CD4-positive, alpha-beta memory T cell (primary cell): ENCODE data around the gene PRTN3. TPM values are rescaled to one million over a fixed set of nuclear protein-coding genes. Genes with fewer than 3 reads are reported as not detected.

Experiments
- CTCF ChIA-PET: fragments of 350-600 bp; sonication (Branson Sonifier 250); formaldehyde crosslinking; loops from one replicate; lab custom pipeline; 2021; ENCODE audit warnings: inconsistent platforms; ENCODE audit not compliant: partially characterized antibody; lab: Charles Lee
- POLR2A ChIA-PET: fragments of 350-600 bp; sonication (Branson Sonifier 250); formaldehyde crosslinking; loops from one replicate; lab custom pipeline; 2021; ENCODE audit not compliant: partially characterized antibody; lab: Charles Lee
- DNase-seq, 5 donors: peaks; one replicate each; pipeline versions ENCODE4 v3.0.0 to v3.0.0-alpha.2; 2020 to 2022; ENCODE audit warnings: mixed read lengths in 1 of 5
- H3K27ac ChIP-seq: one replicate; pipeline ENCODE4 v1.7.0; 2013; ENCODE audit warnings: low read depth, low read length
- H3K27me3 ChIP-seq: 2 replicates; pipeline ENCODE4 v1.7.0; 2013; ENCODE audit warnings: mild to moderate bottlenecking, low read length, moderate library complexity; ENCODE audit not compliant: insufficient read depth
- H3K36me3 ChIP-seq: 2 replicates; pipeline ENCODE4 v1.7.0; 2013; ENCODE audit warnings: mild to moderate bottlenecking, low read length, moderate library complexity; ENCODE audit not compliant: insufficient read depth
- H3K4me1 ChIP-seq: 2 replicates; pipeline ENCODE4 v1.7.0; 2013; ENCODE audit warnings: mild to moderate bottlenecking, low read length, moderate library complexity; ENCODE audit not compliant: insufficient read depth
- H3K4me3 ChIP-seq, 2 donors: one replicate each; pipeline ENCODE4 v1.7.0; 2013; ENCODE audit warnings: low read length in 2 of 2, mild to moderate bottlenecking in 1 of 2
- H3K9me3 ChIP-seq, 2 donors: one replicate each; pipeline ENCODE4 v1.7.0; 2013; ENCODE audit warnings: low read length in 2 of 2, control low read depth in 1 of 2; ENCODE audit not compliant: control insufficient read depth in 1 of 2
- H3K27ac Mint-ChIP-seq, 7 donors: one replicate each; pipeline ENCODE4 v1.8.0; 2020 to 2021; ENCODE audit warnings: mixed read lengths in 7 of 7, mild to moderate bottlenecking in 6 of 7, inconsistent platforms in 3 of 7, moderate library complexity in 3 of 7
- H3K27me3 Mint-ChIP-seq, 2 donors: one replicate each; pipeline ENCODE4 v1.8.0; 2020 to 2021; ENCODE audit warnings: mixed read lengths in 2 of 2
- H3K36me3 Mint-ChIP-seq, 2 donors: one replicate each; pipeline ENCODE4 v1.8.0; 2020 to 2021; ENCODE audit warnings: mixed read lengths in 2 of 2, inconsistent platforms in 1 of 2, mild to moderate bottlenecking in 1 of 2
- H3K4me1 Mint-ChIP-seq, 4 donors: one replicate each; pipeline ENCODE4 v1.8.0; 2020 to 2021; ENCODE audit warnings: mixed read lengths in 4 of 4, mild to moderate bottlenecking in 1 of 4
- H3K4me3 Mint-ChIP-seq, 8 donors: one replicate each; pipeline ENCODE4 v1.8.0; 2020 to 2021; ENCODE audit warnings: mixed read lengths in 8 of 8, mild to moderate bottlenecking in 7 of 8, moderate library complexity in 6 of 8, inconsistent platforms in 3 of 8
- H3K9me3 Mint-ChIP-seq, 8 donors: one replicate each; pipeline ENCODE4 v1.8.0; 2020 to 2021; ENCODE audit warnings: mixed read lengths in 8 of 8, mild to moderate bottlenecking in 5 of 8, inconsistent platforms in 3 of 8, moderate library complexity in 1 of 8
- intact Hi-C: fragments of 100-400 bp; cut with micrococcal nuclease; formaldehyde crosslinking; loops from one replicate; pipeline ENCODE4 v1.15.1; 2023
- polyA plus RNA-seq, 2 donors: library from polyadenylated mRNA; unstranded; fragments of 300-500 nt; fragmentation: Illumina TruSeq; gene quantifications; one replicate each; pipeline ENCODE4 v1.2.3, GENCODE V29; 2021
- total RNA-seq, 2 experiments: library from RNA; stranded (reverse); gene quantifications; one replicate each; pipeline ENCODE4 v1.2.3, GENCODE V29; 2021

Gene PRTN3
- total and polyA plus RNA-seq, 4 experiments from 2014 or later: not detected

DNA sequence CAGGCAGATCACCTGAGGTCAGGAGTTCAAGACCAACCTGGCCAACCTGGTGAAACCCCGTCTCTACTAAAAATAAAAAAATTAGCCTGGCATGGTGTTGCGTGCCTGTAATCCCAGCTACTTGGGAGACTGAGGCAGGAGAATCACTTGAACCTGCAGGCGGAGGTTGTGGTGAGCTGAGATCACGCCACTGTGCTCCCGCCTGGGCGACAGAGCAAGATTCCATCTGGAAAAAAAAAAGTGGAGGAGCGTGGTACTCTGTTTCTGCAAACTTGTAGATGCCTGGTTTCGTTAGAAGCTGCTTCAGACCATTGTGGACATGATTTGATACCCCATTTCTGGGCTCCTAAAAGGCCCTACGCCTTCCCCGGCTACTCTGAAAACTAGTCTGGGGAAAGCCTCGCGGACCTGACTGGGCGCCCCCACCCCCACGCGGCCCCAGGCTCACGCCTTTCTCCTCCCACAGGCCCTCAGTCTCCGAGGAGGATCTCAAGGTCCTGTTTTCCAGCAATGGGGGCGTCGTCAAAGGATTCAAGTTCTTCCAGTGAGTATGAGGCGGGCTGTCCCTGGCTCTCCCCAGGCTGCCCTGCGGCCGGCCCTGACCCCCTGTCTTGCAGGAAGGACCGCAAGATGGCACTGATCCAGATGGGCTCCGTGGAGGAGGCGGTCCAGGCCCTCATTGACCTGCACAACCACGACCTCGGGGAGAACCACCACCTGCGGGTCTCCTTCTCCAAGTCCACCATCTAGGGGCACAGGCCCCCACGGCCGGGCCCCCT is 30.5 kb upstream of the PRTN3 start:
- Histone ChIP-seq H3K27ac (no peak overlapping the region), H3K4me1 (no peaks in the 10 kb centered on the region), H3K36me3 (peaks cover 51% of the 10 kb centered on the region), H3K4me3 (no peak overlapping the region), H3K9me3 (no peaks in the 10 kb centered on the region), H3K27me3 (no peaks in the 10 kb centered on the region)
- intact Hi-C loops: no loop called here
- H3K27ac Mint-ChIP-seq: peak overlapping the region in 3 of 7 donors; percentile 29 to 41 (median 30)
- DNase-seq: no peak
- no peaks in the 10 kb centered on the region for H3K27me3 Mint-ChIP-seq
- CTCF ChIA-PET: no interaction called here
- peaks cover 6 to 10% (median 8%) of the 10 kb centered on the region in 4 donors for H3K4me1 Mint-ChIP-seq
- POLR2A ChIA-PET: interaction anchor here (1.1 to 1.9 kb wide), 3 partner anchors 9 to 12 kb away, joined by 3 to 11 read pairs (median 4); partner anchors contain the start of gene PTBP1
- no peak overlapping the region for H3K4me3 Mint-ChIP-seq
- H3K9me3 Mint-ChIP-seq: peaks cover 0 to 12% (median 0%) of the 10 kb centered on the region in 8 donors
- H3K36me3 Mint-ChIP-seq: peaks cover 36 to 37% of the 10 kb centered on the region in 2 donors

DNA sequence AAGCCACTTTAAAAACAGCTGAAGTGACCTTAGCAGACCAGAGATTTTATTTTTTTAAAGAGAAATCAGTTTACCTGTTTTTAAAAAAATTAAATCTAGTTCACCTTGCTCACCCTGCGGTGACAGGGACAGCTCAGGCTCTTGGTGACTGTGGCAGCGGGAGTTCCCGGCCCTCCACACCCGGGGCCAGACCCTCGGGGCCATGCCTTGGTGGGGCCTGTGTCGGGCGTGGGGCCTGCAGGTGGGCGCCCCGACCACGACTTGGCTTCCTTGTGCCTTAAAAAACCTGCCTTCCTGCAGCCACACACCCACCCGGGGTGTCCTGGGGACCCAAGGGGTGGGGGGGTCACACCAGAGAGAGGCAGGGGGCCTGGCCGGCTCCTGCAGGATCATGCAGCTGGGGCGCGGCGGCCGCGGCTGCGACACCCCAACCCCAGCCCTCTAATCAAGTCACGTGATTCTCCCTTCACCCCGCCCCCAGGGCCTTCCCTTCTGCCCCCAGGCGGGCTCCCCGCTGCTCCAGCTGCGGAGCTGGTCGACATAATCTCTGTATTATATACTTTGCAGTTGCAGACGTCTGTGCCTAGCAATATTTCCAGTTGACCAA is 29.8 kb upstream of the PRTN3 start:
- no peak overlapping the region for H3K4me3 ChIP-seq
- H3K27me3 ChIP-seq: no peaks in the 10 kb centered on the region
- H3K27ac Mint-ChIP-seq: peak overlapping the region in 1 of 7 donors; percentile 64
- H3K36me3 Mint-ChIP-seq: peaks cover 37 to 38% of the 10 kb centered on the region in 2 donors
- no peaks in the 10 kb centered on the region for H3K4me1 ChIP-seq
- H3K36me3 ChIP-seq: peaks cover 46% of the 10 kb centered on the region
- ChIA-PET POLR2A (interaction anchor here (1.4 to 1.9 kb wide), 2 partner anchors 10 to 13 kb away, joined by 4 to 11 read pairs; partner anchors contain the start of gene PTBP1), CTCF (no interaction called here)
- H3K27ac ChIP-seq: no peak overlapping the region
- DNase-seq: no peak
- peaks cover 8 to 12% (median 10%) of the 10 kb centered on the region in 4 donors for H3K4me1 Mint-ChIP-seq
- intact Hi-C loops: no loop called here
- H3K4me3 Mint-ChIP-seq: no peak overlapping the region
- no peaks in the 10 kb centered on the region for H3K9me3 ChIP-seq
- no peaks in the 10 kb centered on the region for H3K27me3 Mint-ChIP-seq
- peaks cover 0 to 12% (median 0%) of the 10 kb centered on the region in 8 donors for H3K9me3 Mint-ChIP-seq

DNA sequence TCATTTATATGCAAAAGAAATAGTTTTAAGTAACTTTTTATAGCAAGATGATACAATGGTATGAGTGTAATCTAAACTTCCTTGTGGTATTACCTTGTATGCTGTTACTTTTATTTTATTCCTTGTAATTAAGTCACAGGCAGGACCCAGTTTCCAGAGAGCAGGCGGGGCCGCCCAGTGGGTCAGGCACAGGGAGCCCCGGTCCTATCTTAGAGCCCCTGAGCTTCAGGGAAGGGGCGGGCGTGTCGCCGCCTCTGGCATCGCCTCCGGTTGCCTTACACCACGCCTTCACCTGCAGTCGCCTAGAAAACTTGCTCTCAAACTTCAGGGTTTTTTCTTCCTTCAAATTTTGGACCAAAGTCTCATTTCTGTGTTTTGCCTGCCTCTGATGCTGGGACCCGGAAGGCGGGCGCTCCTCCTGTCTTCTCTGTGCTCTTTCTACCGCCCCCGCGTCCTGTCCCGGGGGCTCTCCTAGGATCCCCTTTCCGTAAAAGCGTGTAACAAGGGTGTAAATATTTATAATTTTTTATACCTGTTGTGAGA is 29.2 kb upstream of the PRTN3 start:
- H3K27ac Mint-ChIP-seq: peak overlapping the region in 2 of 7 donors; percentile 23 to 64
- peaks cover 38 to 39% of the 10 kb centered on the region in 2 donors for H3K36me3 Mint-ChIP-seq
- ChIA-PET CTCF (no interaction called here), POLR2A (interaction anchor here (1.4 kb wide), 1 partner anchor 11 kb away, joined by 4 read pairs; no protein-coding TSS in a partner anchor)
- Histone ChIP-seq H3K27me3 (no peaks in the 10 kb centered on the region), H3K4me1 (no peaks in the 10 kb centered on the region), H3K9me3 (no peaks in the 10 kb centered on the region), H3K36me3 (peaks cover 44% of the 10 kb centered on the region), H3K4me3 (no peak overlapping the region), H3K27ac (no peak overlapping the region)
- peaks cover 9 to 13% (median 12%) of the 10 kb centered on the region in 4 donors for H3K4me1 Mint-ChIP-seq
- H3K4me3 Mint-ChIP-seq: no peak overlapping the region
- DNase-seq: no peak
- intact Hi-C loops: no loop called here
- no peaks in the 10 kb centered on the region for H3K27me3 Mint-ChIP-seq
- H3K9me3 Mint-ChIP-seq: peaks cover 0 to 12% (median 0%) of the 10 kb centered on the region in 8 donors

DNA sequence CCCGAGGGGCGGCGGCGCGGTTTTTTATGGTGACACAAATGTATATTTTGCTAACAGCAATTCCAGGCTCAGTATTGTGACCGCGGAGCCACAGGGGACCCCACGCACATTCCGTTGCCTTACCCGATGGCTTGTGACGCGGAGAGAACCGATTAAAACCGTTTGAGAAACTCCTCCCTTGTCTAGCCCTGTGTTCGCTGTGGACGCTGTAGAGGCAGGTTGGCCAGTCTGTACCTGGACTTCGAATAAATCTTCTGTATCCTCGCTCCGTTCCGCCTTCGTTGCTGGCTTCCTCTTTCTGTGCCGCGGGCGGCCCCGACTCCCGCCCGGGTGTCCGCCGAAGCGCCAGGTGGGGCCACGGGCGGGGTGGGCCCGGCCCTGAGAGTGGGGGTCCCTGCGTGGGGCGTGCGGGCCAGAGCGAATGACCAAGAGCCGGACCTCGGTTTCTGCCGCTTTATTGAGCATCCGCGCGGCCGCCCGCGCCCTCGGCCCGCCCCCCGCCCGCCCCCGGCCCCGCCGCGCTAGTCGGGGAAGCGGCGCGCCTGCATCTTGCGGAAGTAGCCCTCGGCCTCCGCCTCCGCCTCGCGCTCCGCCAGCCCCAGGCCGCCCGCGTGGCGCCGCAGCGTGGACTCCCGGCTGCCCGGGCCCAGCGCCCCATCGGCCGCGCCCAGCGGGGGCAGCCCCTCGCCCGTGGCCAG is 28.6 kb upstream of the PRTN3 start:
- ChIA-PET CTCF (no interaction called here), POLR2A (interaction anchor here (1.1 to 1.4 kb wide), 2 partner anchors 12 to 17 kb away, joined by 4 read pairs; no protein-coding TSS in a partner anchor)
- H3K4me3 Mint-ChIP-seq: no peak overlapping the region
- no peak overlapping the region for H3K27ac ChIP-seq
- H3K9me3 ChIP-seq: no peaks in the 10 kb centered on the region
- intact Hi-C loops: no loop called here
- no peaks in the 10 kb centered on the region for H3K4me1 ChIP-seq
- peaks cover 32 to 37% of the 10 kb centered on the region in 2 donors for H3K36me3 Mint-ChIP-seq
- peaks cover 37% of the 10 kb centered on the region for H3K36me3 ChIP-seq
- no peaks in the 10 kb centered on the region for H3K27me3 ChIP-seq
- H3K27me3 Mint-ChIP-seq: no peaks in the 10 kb centered on the region
- H3K4me1 Mint-ChIP-seq: peaks cover 8 to 13% (median 10%) of the 10 kb centered on the region in 4 donors
- peak overlapping the region in 1 of 7 donors; percentile 64 for H3K27ac Mint-ChIP-seq
- DNase-seq: no peak
- H3K4me3 ChIP-seq: no peak overlapping the region
- peaks cover 0 to 15% (median 0%) of the 10 kb centered on the region in 8 donors for H3K9me3 Mint-ChIP-seq

DNA sequence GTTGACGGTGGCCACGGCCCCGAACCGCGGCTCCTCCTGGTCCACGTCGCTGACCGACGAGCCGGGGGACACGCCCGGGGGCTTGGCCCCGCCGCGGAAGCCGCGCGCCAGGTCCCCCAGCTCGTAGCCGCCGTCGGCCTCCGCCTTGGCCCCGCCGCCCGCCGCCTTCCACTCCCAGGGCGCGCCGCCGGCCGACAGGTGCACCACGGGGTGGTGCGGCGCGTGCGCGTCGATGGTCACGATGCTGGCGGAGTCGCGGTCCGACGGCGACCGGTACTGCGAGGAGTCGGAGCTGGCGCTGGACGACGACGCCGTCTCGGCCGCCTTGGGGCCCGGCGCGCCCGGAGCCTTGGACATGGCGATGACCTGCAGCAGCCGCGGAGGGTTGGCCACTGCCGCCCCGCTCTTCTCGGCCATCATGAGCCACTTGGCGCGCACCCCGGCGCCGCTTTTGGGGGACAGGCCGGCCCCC is 28.0 kb upstream of the PRTN3 start:
- Histone ChIP-seq H3K27me3 (no peaks in the 10 kb centered on the region), H3K4me1 (no peaks in the 10 kb centered on the region), H3K9me3 (no peaks in the 10 kb centered on the region), H3K36me3 (peaks cover 32% of the 10 kb centered on the region), H3K27ac (no peak overlapping the region), H3K4me3 (no peak overlapping the region)
- no peaks in the 10 kb centered on the region for H3K27me3 Mint-ChIP-seq
- no peak overlapping the region for H3K4me3 Mint-ChIP-seq
- H3K36me3 Mint-ChIP-seq: peaks cover 26 to 31% of the 10 kb centered on the region in 2 donors
- no peak overlapping the region for H3K27ac Mint-ChIP-seq
- H3K4me1 Mint-ChIP-seq: peaks cover 2 to 8% (median 4%) of the 10 kb centered on the region in 4 donors
- intact Hi-C loops: no loop called here
- DNase-seq: no peak
- CTCF ChIA-PET: no interaction called here
- peaks cover 0 to 14% (median 0%) of the 10 kb centered on the region in 8 donors for H3K9me3 Mint-ChIP-seq
- POLR2A ChIA-PET: interaction anchor here (1.1 kb wide), 1 partner anchor 17 kb away, joined by 4 read pairs; no protein-coding TSS in a partner anchor

DNA sequence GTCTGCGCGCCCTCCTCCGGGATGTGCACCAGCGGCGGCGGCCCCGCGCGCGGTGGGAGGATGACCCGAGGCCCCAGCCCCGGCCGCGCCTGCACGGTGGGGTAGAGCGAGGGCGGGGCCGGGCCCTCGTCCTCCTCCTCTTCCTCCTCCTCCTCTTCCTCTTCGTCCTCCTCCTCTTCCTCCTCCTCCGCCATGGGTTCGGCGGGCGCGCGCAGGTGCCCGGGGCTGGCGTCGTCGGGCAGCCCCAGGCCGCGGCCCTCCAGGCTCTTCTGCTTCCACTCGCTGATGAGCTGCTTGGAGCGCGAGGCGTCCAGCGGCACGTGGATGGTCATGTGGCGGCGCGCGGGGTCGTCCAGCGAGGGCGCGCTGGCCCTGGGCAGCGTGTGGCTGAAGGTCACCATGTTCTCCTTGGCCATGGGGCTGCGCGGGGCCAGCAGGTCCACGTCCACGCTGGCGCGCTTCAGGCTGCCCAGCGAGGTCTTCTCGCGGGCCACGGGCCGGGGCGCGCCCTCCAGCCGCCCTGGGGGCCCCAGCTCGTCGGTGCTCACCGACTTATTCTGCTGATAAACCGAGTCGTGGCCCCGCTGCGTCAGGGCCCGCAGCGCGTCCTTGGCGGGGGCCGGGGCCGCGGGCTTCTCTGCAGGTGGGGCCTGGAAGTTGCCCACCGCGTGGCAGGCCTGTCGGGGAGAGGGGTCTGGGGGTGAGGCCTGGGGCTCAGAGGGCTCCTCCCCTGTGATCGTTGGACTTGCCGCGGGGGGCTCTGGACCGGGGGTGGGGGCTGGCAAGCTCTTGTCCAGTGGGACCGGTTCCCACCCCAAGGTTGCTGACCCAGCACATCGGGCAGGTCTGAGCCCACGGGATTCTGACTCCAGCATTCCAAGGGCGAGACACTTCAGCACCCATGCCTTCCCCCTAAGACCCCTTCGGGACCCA is 27.3 kb upstream of the PRTN3 start:
- peaks cover 22 to 28% of the 10 kb centered on the region in 2 donors for H3K36me3 Mint-ChIP-seq
- peaks cover 0 to 8% (median 3%) of the 10 kb centered on the region in 4 donors for H3K4me1 Mint-ChIP-seq
- no peaks in the 10 kb centered on the region for H3K9me3 ChIP-seq
- H3K4me1 ChIP-seq: no peaks in the 10 kb centered on the region
- no peaks in the 10 kb centered on the region for H3K27me3 Mint-ChIP-seq
- peak overlapping the region in 1 of 8 donors; percentile 21 for H3K4me3 Mint-ChIP-seq
- CTCF ChIA-PET: no interaction called here
- H3K9me3 Mint-ChIP-seq: peaks cover 0 to 14% (median 0%) of the 10 kb centered on the region in 8 donors
- H3K27me3 ChIP-seq: no peaks in the 10 kb centered on the region
- H3K36me3 ChIP-seq: peaks cover 25% of the 10 kb centered on the region
- DNase-seq: no peak
- no peak overlapping the region for H3K4me3 ChIP-seq
- intact Hi-C loops: no loop called here
- POLR2A ChIA-PET: interaction anchor here (1.1 to 1.7 kb wide), 2 partner anchors 16 to 18 kb away, joined by 4 to 7 read pairs; partner anchors contain the start of gene PTBP1
- no peak overlapping the region for H3K27ac ChIP-seq
- H3K27ac Mint-ChIP-seq: peak overlapping the region in 3 of 7 donors; percentile 29 to 36 (median 32)
